ENCODE results near the gene MARCHF4. TPM values are rescaled to one million over a fixed set of nuclear protein-coding genes. Genes with fewer than 3 reads are reported as not detected.
"Not testable (repeated sequence)": the region's sequence is repeated elsewhere in the genome, so short reads cannot be mapped to it uniquely, and the experiment has no call there.

The MARCHF4 gene
- total RNA-seq, 1 donor from 2014 or later: 0.09 TPM

GRCh38 chr2:216389570-216389969 lies 17.3 kb upstream of the MARCHF4 start:
- peak; percentile 67 for ATAC-seq
- H3K27me3 ChIP-seq: no peaks in the 10 kb centered on the region
- no peaks in the 10 kb centered on the region for H3K9me3 ChIP-seq
- H3K4me1 ChIP-seq: no peaks in the 10 kb centered on the region
- intact Hi-C loops (cut with DNase I): no loop called here
- no peaks in the 10 kb centered on the region for H3K36me3 ChIP-seq
- H3K4me3 ChIP-seq: no peak overlapping the region
- no peak overlapping the region for H3K27ac ChIP-seq
- TF ChIP-seq CTCF (IDR thresholded peaks at IDR 0.05): no peak
- no peak for DNase-seq

DNA sequence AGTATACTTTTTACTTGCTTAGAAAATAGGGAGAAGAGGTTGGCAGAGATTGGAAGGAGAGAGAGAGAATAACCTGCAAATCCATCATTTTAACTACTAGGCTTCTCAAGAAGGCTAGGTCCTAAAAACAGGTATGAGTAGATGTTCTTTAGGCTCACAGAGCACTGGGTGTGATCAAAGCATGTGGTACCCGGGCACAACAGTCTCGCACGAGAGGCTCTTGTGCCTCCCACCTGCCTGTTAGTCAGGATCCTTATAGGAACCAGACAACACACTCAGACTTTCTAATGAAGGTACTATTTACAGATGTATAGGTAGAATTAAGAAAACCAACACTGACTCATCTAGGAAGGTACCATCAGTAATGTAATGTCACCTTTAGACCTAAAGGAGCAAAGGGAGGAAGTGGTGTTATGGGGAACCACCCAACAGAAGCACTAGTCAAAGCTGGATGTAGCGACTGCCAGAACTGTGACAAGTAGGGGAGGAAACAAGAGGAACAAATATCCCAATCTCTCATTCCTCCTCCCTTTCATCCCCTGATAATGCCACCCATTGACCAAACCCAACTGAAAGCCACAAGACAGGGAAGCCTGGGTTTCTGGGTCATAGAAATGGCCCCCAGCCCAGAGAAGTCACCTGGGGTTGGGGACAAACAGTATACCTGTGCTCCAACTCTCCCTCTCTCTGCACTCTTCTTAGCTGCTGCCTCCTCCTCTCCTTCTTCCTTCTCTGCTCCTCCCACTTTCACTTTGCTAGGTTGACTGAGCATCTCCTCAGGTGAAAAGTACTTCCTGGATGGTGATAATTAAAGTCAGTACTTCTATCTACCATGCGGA lies 16.0 kb upstream of the MARCHF4 start:
- TF ChIP-seq CTCF (IDR thresholded peaks at IDR 0.05): no peak
- no peaks in the 10 kb centered on the region for H3K9me3 ChIP-seq
- H3K27me3 ChIP-seq: no peaks in the 10 kb centered on the region
- H3K27ac ChIP-seq: no peak overlapping the region
- ATAC-seq: peak; percentile 19
- no peaks in the 10 kb centered on the region for H3K4me1 ChIP-seq
- no peak for DNase-seq
- intact Hi-C loops (cut with DNase I): no loop called here
- no peak overlapping the region for H3K4me3 ChIP-seq
- no peaks in the 10 kb centered on the region for H3K36me3 ChIP-seq

DNA sequence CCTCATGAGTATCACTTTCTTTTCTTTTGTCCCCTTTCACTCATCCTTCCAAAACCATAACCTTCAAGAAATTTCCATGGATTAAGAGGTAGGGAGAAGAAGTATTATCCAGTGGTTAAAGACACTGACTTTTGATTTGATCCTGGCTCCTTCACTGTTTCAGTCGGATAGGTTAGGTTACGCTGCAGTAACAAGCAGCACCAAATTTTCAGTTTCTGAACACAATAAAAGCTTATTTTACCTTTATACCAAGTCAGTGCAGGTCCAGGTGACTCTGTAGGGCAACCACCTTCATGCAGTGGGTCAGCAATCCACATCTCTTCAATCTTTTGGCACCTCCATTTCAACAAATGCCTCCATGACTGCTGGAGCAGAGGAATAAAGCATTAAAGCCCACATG lies 15.0 kb upstream of the MARCHF4 start:
- Histone ChIP-seq H3K4me1 (no peaks in the 10 kb centered on the region), H3K27ac (no peak overlapping the region), H3K4me3 (no peak overlapping the region), H3K36me3 (no peaks in the 10 kb centered on the region), H3K27me3 (no peaks in the 10 kb centered on the region), H3K9me3 (no peaks in the 10 kb centered on the region)
- intact Hi-C loops (cut with DNase I): no loop called here
- ATAC-seq (no peak), DNase-seq (no peak)
- no peak for TF ChIP-seq CTCF (IDR thresholded peaks at IDR 0.05)

DNA sequence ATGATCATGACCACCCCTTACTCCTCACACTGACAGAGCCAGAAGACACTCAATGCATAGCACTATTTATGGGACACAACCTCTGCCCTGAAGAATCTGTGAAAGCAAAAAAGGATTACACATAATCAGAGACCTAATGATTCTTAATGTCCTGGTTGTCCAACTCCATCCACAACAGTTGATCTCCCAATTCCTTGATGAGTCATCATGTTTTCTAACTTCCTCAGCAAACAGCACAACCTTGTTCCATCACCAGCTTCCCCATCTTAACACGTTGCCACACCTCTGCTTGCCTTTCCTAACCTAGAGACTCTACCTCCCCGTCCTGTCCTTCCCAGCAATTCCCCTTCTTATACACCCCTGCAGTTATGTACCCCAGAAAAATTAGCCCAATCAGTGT lies 13.2 kb upstream of the MARCHF4 start:
- no peak overlapping the region for H3K4me3 ChIP-seq
- TF ChIP-seq CTCF (IDR thresholded peaks at IDR 0.05): no peak
- H3K9me3 ChIP-seq: no peaks in the 10 kb centered on the region
- intact Hi-C loops (cut with DNase I): no loop called here
- H3K27ac ChIP-seq: no peak overlapping the region
- ATAC-seq (no peak), DNase-seq (no peak)
- H3K27me3 ChIP-seq: no peaks in the 10 kb centered on the region
- H3K4me1 ChIP-seq: no peaks in the 10 kb centered on the region
- H3K36me3 ChIP-seq: no peaks in the 10 kb centered on the region

GRCh38 chr2:216384409-216384808 lies 12.1 kb upstream of the MARCHF4 start:
- H3K36me3 ChIP-seq; H3K4me3 ChIP-seq; H3K27ac ChIP-seq; H3K4me1 ChIP-seq; DNase-seq; H3K9me3 ChIP-seq; intact Hi-C loops (cut with DNase I); ATAC-seq; H3K27me3 ChIP-seq: not testable (repeated sequence)

GRCh38 chr2:216379977-216380376 lies 7.7 kb upstream of the MARCHF4 start:
- no peaks in the 10 kb centered on the region for H3K36me3 ChIP-seq
- H3K27me3 ChIP-seq: peaks cover 7% of the 10 kb centered on the region
- H3K4me3 ChIP-seq: no peak overlapping the region
- no peaks in the 10 kb centered on the region for H3K4me1 ChIP-seq
- no peak for TF ChIP-seq CTCF (IDR thresholded peaks at IDR 0.05)
- ATAC-seq (no peak), DNase-seq (no peak)
- no peaks in the 10 kb centered on the region for H3K9me3 ChIP-seq
- intact Hi-C loops (cut with DNase I): no loop called here
- H3K27ac ChIP-seq: no peak overlapping the region
